Measurements from ENCODE around the gene TFRC.
"Not testable (repeated sequence)": the region's sequence is repeated elsewhere in the genome, so short reads cannot be mapped to it uniquely, and the experiment has no call there.

Gene TFRC

GRCh38 chr3:196047391-196048030 lies 34.4 kb downstream of the TFRC start:
- no peak overlapping the region for H3K4me3 ChIP-seq (ENCODE audit: low read depth, low read length)
- no peak for TF ChIP-seq CTCF (IDR thresholded peaks at IDR 0.05; ENCODE audit: insufficient read depth, low read length, missing control alignments)
- POLR2A ChIA-PET = no interaction called here
- DNase-seq (ENCODE audit: low read depth, low spot score) = no peak
- CTCF ChIA-PET = no interaction called here

GRCh38 chr3:196044513-196044912 lies 37.4 kb downstream of the TFRC start:
- H3K4me3 ChIP-seq (ENCODE audit: low read depth, low read length) = no peak overlapping the region
- DNase-seq (ENCODE audit: low read depth, low spot score) = no peak
- TF ChIP-seq CTCF (IDR thresholded peaks at IDR 0.05; ENCODE audit: insufficient read depth, low read length, missing control alignments) = no peak
- ChIA-PET POLR2A (no interaction called here), CTCF (no interaction called here)

- no peak for DNase-seq (ENCODE audit: low read depth, low spot score)
- H3K4me3 ChIP-seq (ENCODE audit: low read depth, low read length) = no peak overlapping the region
- ChIA-PET CTCF (no interaction called here), POLR2A (no interaction called here)
- TF ChIP-seq CTCF (IDR thresholded peaks at IDR 0.05; ENCODE audit: insufficient read depth, low read length, missing control alignments) = no peak
These were observed 39.2 kb downstream of the TFRC start for GRCh38 chr3:196042673-196043072.

GRCh38 chr3:196039359-196039758 lies 42.5 kb downstream of the TFRC start:
- no peak overlapping the region for H3K4me3 ChIP-seq (ENCODE audit: low read depth, low read length)
- TF ChIP-seq CTCF (IDR thresholded peaks at IDR 0.05; ENCODE audit: insufficient read depth, low read length, missing control alignments) = no peak
- no peak for DNase-seq (ENCODE audit: low read depth, low spot score)
- ChIA-PET CTCF (interaction anchor here (0.8 to 2.4 kb wide), 3 partner anchors 10 to 223 kb away, joined by 3 to 6 read pairs (median 3); no protein-coding TSS in a partner anchor), POLR2A (no interaction called here)

GRCh38 chr3:196026059-196026458 lies 55.8 kb downstream of the TFRC start:
- POLR2A ChIA-PET; H3K4me3 ChIP-seq (ENCODE audit: low read depth, low read length); DNase-seq (ENCODE audit: low read depth, low spot score): not testable (repeated sequence)
- peak; percentile 50 for TF ChIP-seq CTCF (IDR thresholded peaks at IDR 0.05; ENCODE audit: insufficient read depth, low read length, missing control alignments)
- CTCF ChIA-PET = interaction anchor here (0.7 to 2.8 kb wide), 5 partner anchors 168 to 493 kb away, joined by 3 to 8 read pairs (median 6); no protein-coding TSS in a partner anchor

- no peak for TF ChIP-seq CTCF (IDR thresholded peaks at IDR 0.05; ENCODE audit: insufficient read depth, low read length, missing control alignments)
- no peak for DNase-seq (ENCODE audit: low read depth, low spot score)
- CTCF ChIA-PET = interaction anchor here (2.8 kb wide), 1 partner anchor 174 kb away, joined by 8 read pairs; no protein-coding TSS in a partner anchor
- H3K4me3 ChIP-seq (ENCODE audit: low read depth, low read length) = no peak overlapping the region
- POLR2A ChIA-PET = no interaction called here
These were observed 56.9 kb downstream of the TFRC start for GRCh38 chr3:196024968-196025367.

Measured in AG04449 (cell line).